Esophagus muscularis mucosa (tissue), 4 donors: ENCODE data around the gene ARHGAP4. TPM values are rescaled to one million over a fixed set of nuclear protein-coding genes. Genes with fewer than 3 reads are reported as not detected.

ENCODE experiments used
- DNase-seq: peaks from one replicate; pipeline ENCODE4 v3.0.0-alpha.2; 2017; ENCODE audit errors: extremely low spot score
- H3K27ac ChIP-seq, 4 donors: fragments of 200-600 bp; sonication (generic); replicated peaks in 1 of 4; 1 replicate in 3 of 4; 2 replicates in 1 of 4; pipeline ENCODE4 v1.5.1; 2016 to 2019; ENCODE audit warnings: mild to moderate bottlenecking in 1 of 4
- H3K27me3 ChIP-seq, 4 donors: fragments of 200-600 bp; sonication (generic); one replicate each; pipeline versions ENCODE4 v1.5.1 to v1.6.0; 2016 to 2019
- H3K36me3 ChIP-seq, 4 donors: fragments of 200-600 bp; sonication (generic); one replicate each; pipeline ENCODE4 v1.5.1; 2016 to 2019
- H3K4me1 ChIP-seq, 4 donors: fragments of 200-600 bp; sonication (generic); one replicate each; pipeline ENCODE4 v1.5.1; 2016 to 2019
- H3K4me3 ChIP-seq, 4 donors: fragments of 200-600 bp; sonication (generic); 1 replicate in 2 of 4; 2 replicates in 2 of 4; pipeline ENCODE4 v1.5.1; 2016 to 2019; ENCODE audit warnings: mild to moderate bottlenecking in 4 of 4, moderate library complexity in 1 of 4
- H3K9me3 ChIP-seq, 4 donors: fragments of 200-600 bp; sonication (generic); 1 replicate in 3 of 4; 2 replicates in 1 of 4; pipeline ENCODE4 v1.5.1; 2016 to 2019
- EP300 ChIP-seq: sonication (generic); formaldehyde crosslinking; IDR thresholded peaks from one replicate; pipeline ENCODE4 v1.6.1; 2017; ENCODE audit warnings: antibody characterized with exemption
- POLR2A ChIP-seq: fragments of 450-650 bp; IDR thresholded peaks from one replicate; pipeline ENCODE4 v1.6.1; 2017; ENCODE audit warnings: antibody characterized with exemption, moderate library complexity, mild to moderate bottlenecking, low read depth
- POLR2AphosphoS5 ChIP-seq, 2 donors: sonication (generic); formaldehyde crosslinking; IDR thresholded peaks; one replicate each; pipeline ENCODE4 v1.6.1; 2017; ENCODE audit warnings: antibody characterized with exemption in 2 of 2
- WGBS: methylation state at CpG from one replicate; pipeline ENCODE4 v1.1.5; 2018; 5-methylcytosine and 5-hydroxymethylcytosine counted together
- intact Hi-C: fragments of 100-400 bp; cut with DNase I; formaldehyde crosslinking; loops from one replicate; pipeline ENCODE4 v1.15.1; 2023
- total RNA-seq, 4 donors: library from RNA; depleted of rRNA; stranded (reverse); fragments of >200 nt; gene quantifications; one replicate each; pipeline versions ENCODE4 v1.1.0 to v1.2.1, GENCODE V29; 2016
- TF ChIP-seq, protein P1 (sequence below), 3 experiments: fragments of 200-600 bp in 2 of 3; fragments of 450-650 bp in 1 of 3; sonication (generic) in 2 of 3; IDR thresholded peaks; one replicate each; pipeline ENCODE4 v1.5.1; 2017 to 2019; ENCODE audit warnings: antibody characterized with exemption in 3 of 3, mild to moderate bottlenecking in 2 of 3, moderate library complexity in 1 of 3

Gene ARHGAP4
- 10 to 100 TPM; 15.9 to 22.4 (median 17.7) TPM for total RNA-seq

GRCh38 chrX:153925739-153926551, at the start of gene ARHGAP4:
Gene ARHGAP4, minus strand, starts transcription at chrX:153926264. Its CDS starts 62 bp downstream, at chrX:153926202.
- intact Hi-C loops, result no loop called here
- TF ChIP-seq POLR2A (no peak), EP300 (no peak), POLR2AphosphoS5 (IDR thresholded peaks at IDR 0.05) (no peak)
- TF ChIP-seq, protein P1, sequence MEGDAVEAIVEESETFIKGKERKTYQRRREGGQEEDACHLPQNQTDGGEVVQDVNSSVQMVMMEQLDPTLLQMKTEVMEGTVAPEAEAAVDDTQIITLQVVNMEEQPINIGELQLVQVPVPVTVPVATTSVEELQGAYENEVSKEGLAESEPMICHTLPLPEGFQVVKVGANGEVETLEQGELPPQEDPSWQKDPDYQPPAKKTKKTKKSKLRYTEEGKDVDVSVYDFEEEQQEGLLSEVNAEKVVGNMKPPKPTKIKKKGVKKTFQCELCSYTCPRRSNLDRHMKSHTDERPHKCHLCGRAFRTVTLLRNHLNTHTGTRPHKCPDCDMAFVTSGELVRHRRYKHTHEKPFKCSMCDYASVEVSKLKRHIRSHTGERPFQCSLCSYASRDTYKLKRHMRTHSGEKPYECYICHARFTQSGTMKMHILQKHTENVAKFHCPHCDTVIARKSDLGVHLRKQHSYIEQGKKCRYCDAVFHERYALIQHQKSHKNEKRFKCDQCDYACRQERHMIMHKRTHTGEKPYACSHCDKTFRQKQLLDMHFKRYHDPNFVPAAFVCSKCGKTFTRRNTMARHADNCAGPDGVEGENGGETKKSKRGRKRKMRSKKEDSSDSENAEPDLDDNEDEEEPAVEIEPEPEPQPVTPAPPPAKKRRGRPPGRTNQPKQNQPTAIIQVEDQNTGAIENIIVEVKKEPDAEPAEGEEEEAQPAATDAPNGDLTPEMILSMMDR (IDR thresholded peaks at IDR 0.05), result no peak

DNA sequence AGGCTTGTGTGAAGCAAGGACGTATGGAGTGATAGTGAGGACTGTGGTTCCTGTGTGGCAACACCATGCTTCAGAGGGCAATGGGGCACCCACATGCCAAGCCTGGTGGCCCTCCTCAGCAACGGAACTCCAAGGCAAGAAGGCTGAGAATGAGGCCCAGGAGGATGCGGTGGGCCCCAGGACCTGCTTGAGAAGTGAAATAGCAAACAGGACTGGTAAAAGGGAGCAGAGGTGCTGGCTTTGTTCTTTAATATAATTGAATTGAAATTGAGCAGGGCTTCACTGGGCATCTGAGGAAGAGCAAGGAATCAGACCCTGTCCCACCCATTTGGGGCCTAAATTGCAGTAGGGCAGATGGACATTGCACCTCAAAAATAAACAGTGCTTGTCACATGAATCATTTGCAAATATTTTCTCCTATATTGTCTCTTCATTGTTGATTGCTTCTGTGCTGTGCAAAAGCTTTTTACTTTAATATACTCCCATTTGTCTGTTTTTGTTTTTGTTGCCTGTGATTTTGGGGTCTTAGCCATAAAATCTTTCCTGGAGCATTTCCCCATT, 48.7 kb upstream of the ARHGAP4 start:
- TF ChIP-seq EP300 (no peak), POLR2A (no peak), POLR2AphosphoS5 (IDR thresholded peaks at IDR 0.05) (no peak)
- TF ChIP-seq, protein P1 (IDR thresholded peaks at IDR 0.05), result no peak
- intact Hi-C loops, result no loop called here
- H3K27me3 ChIP-seq, result no peaks in the 10 kb centered on the region
- peak overlapping the region in 3 of 4 donors; percentile 95 to 99 (median 98) for H3K27ac ChIP-seq
- H3K4me1 ChIP-seq, result peaks cover 14 to 22% (median 19%) of the 10 kb centered on the region in 4 donors
- no peaks in the 10 kb centered on the region for H3K36me3 ChIP-seq
- no peaks in the 10 kb centered on the region for H3K9me3 ChIP-seq
- no peak for DNase-seq
- H3K4me3 ChIP-seq, result no peak overlapping the region
- WGBS, result 88% methylated on average over 3 of the region's 3 CpGs

More at GRCh38 chrX:153925739-153926551, at the start of gene ARHGAP4:
- DNase-seq, result no peak
- H3K27me3 ChIP-seq, result no peaks in the 10 kb centered on the region
- H3K9me3 ChIP-seq, result no peaks in the 10 kb centered on the region
- peak within 1 kb of the TSS; percentile 59 to 69 (median 63) for H3K4me3 ChIP-seq
- H3K36me3 ChIP-seq, result peaks cover 0 to 18% (median 12%) of the 10 kb centered on the region in 4 donors
- H3K27ac ChIP-seq, result peak within 1 kb of the TSS; percentile 88 to 97 (median 96)
- 56% methylated on average over 13 of the region's 59 CpGs for WGBS
- H3K4me1 ChIP-seq, result peaks cover 49 to 81% (median 68%) of the 10 kb centered on the region in 4 donors

DNA sequence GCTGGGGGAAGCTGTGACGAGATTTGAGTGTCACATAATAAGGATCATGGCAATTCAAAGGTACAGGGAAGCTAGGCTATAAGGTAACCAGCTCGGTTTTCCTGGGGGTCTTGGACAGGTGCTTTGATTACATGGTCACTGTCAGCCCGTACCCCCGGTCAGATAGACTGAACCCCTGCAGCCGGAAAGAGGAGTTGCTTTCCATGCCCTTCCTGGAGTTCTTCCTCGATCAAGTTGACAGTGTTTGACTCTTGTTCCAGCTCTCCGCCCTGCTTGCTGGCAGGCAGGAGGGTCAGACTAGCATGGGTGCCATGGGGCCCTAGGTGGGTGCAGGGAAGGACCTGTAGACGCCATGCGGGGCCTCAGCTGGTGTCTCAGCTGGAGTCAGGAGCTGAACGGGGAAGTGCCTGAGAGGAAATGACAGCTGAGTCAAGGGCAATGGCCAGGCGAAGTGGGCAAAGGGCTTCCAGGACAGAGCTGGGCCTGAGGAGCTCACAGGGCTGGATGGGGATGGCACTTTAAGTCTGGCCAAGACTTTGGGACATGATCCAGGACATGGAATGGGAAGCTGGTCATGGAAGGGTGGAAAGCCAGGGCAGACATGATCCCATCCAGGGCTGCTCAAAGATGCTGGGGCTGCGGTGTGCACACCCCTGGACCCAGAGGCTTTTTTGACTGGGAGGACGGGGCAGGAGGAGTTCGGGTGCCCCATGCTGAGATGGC, 48.1 kb upstream of the ARHGAP4 start:
- Histone ChIP-seq H3K4me3 (peak overlapping the region in 2 of 4 donors; percentile 72 to 81), H3K36me3 (no peaks in the 10 kb centered on the region), H3K4me1 (peaks cover 19 to 29% (median 26%) of the 10 kb centered on the region in 4 donors), H3K9me3 (no peaks in the 10 kb centered on the region), H3K27ac (peak overlapping the region; percentile 95 to 99 (median 98)), H3K27me3 (no peaks in the 10 kb centered on the region)
- intact Hi-C loops, result no loop called here
- DNase-seq, result no peak
- TF ChIP-seq, protein P1 (IDR thresholded peaks at IDR 0.05), result no peak
- no peak for TF ChIP-seq POLR2A
- WGBS, result 76% methylated on average over 6 of the region's 14 CpGs

- H3K27ac ChIP-seq, result peak overlapping the region; percentile 95 to 99 (median 98)
- peaks cover 27 to 37% (median 34%) of the 10 kb centered on the region in 4 donors for H3K4me1 ChIP-seq
- TF ChIP-seq POLR2A (no peak), EP300 (no peak), POLR2AphosphoS5 (IDR thresholded peaks at IDR 0.05) (no peak)
- TF ChIP-seq, protein P1 (IDR thresholded peaks at IDR 0.05), result no peak
- H3K36me3 ChIP-seq, result no peaks in the 10 kb centered on the region
- H3K4me3 ChIP-seq, result peak overlapping the region; percentile 65 to 81 (median 72)
- WGBS, result 47% methylated on average over 13 of the region's 20 CpGs
- H3K9me3 ChIP-seq, result no peaks in the 10 kb centered on the region
- no peaks in the 10 kb centered on the region for H3K27me3 ChIP-seq
- DNase-seq, result no peak
- intact Hi-C loops, result no loop called here
Observed at GRCh38 chrX:153973127-153974002, 47.3 kb upstream of the ARHGAP4 start.
